H1 (cell line): ENCODE measurements around the gene SLC4A1. TPM values are rescaled to one million over a fixed set of nuclear protein-coding genes. Genes with fewer than 3 reads are reported as not detected.

Experiments used
- NANOG ChIP-seq: IDR thresholded peaks from 2 replicates; pipeline ENCODE4 v1.6.1; 2011; ENCODE audit warnings: low read length, low read depth, mild to moderate bottlenecking, inconsistent platforms; ENCODE audit not compliant: insufficient read depth, poor library complexity, severe bottlenecking
- RAD21 ChIP-seq, 2 experiments: IDR thresholded peaks in 1 of 2; conservative IDR thresholded peaks in 1 of 2; 2 replicates each; pipeline ENCODE4 v1.6.1; 2011; ENCODE audit warnings: low read depth in 2 of 2, low read length in 2 of 2, improper control_type of control experiment in 1 of 2, inconsistent platforms in 1 of 2, mild to moderate bottlenecking in 1 of 2, moderate library complexity in 1 of 2
- SP4 ChIP-seq: IDR thresholded peaks from 2 replicates; pipeline ENCODE4 v1.6.1; 2012; ENCODE audit warnings: low read length, inconsistent platforms
- polyA plus RNA-seq, 7 experiments: library from polyadenylated mRNA; depleted of rRNA in 3 of 7; stranded (reverse) in 5 of 7; unstranded in 2 of 7; fragments of >200 nt in 5 of 7; fragments of 200-250 nt in 2 of 7; gene quantifications; 1 replicate in 5 of 7; 2 replicates in 1 of 7; 4 replicates in 1 of 7; pipeline versions ENCODE4 v1.2.1 to v1.2.3, GENCODE V29; 2011 to 2013; ENCODE audit warnings: missing spikeins in 2 of 7, mixed read lengths in 2 of 7
- total RNA-seq: library from RNA; stranded (reverse); fragmentation: NEBNext Ultra II Directional; extraction: Animal tissue kit (Norgen Biotek cat#: 25700); gene quantifications from 2 replicates; pipeline ENCODE4 v1.2.1, GENCODE V29; 2021

Gene SLC4A1
- total and polyA plus RNA-seq, 2 of the 8 experiments (the other 6 are each of a cell fraction or from before 2014, with no cell fraction given) = 0.08 TPM; not detected in 1

GRCh38 chr17:44236444-44236991, 31.4 kb downstream of the SLC4A1 start (continued):
- TF ChIP-seq RAD21 (IDR thresholded peaks at IDR 0.05 in 1 of 2, conservative IDR thresholded peaks at IDR 0.05 in 1 of 2; ENCODE audit: low read depth in 2 of 2, low read length in 2 of 2) = no peak
- no peak for TF ChIP-seq SP4
- TF ChIP-seq NANOG = no peak
